Upper lobe of left lung (tissue), 6 donors: ENCODE measurements around the gene SCIMP. TPM values are rescaled to one million over a fixed set of nuclear protein-coding genes. Genes with fewer than 3 reads are reported as not detected.
"Not testable (repeated sequence)": the region's sequence is repeated elsewhere in the genome, so short reads cannot be mapped to it uniquely, and the experiment has no call there.

Source experiments
- ATAC-seq, 2 donors: fragments of 200-7000 bp; cut with Tn5 transposase; one replicate each; pipeline ENCODE4 v1.9.1; 2022; ENCODE audit warnings: mild to moderate bottlenecking in 2 of 2, moderate library complexity in 2 of 2; ENCODE audit not compliant: low FRiP score in 2 of 2
- DNase-seq, 2 donors: peaks; one replicate each; pipeline ENCODE4 v3.0.0-alpha.2; 2019 to 2020
- H3K27ac ChIP-seq, 4 donors: fragments of 200-600 bp; sonication (generic); one replicate each; pipeline ENCODE4 v1.5.1; 2016 to 2019
- H3K27me3 ChIP-seq, 4 donors: fragments of 200-600 bp; sonication (generic); one replicate each; pipeline ENCODE4 v1.5.1; 2017 to 2019
- H3K36me3 ChIP-seq, 4 donors: fragments of 200-600 bp; sonication (generic); one replicate each; pipeline ENCODE4 v1.5.1; 2016 to 2019
- H3K4me1 ChIP-seq, 4 donors: fragments of 200-600 bp; sonication (generic); one replicate each; pipeline ENCODE4 v1.5.1; 2018 to 2019
- H3K4me3 ChIP-seq, 4 donors: fragments of 200-600 bp; sonication (generic); one replicate each; pipeline ENCODE4 v1.5.1; 2017 to 2019; ENCODE audit warnings: mild to moderate bottlenecking in 2 of 4, moderate library complexity in 1 of 4
- H3K9me3 ChIP-seq, 4 donors: fragments of 200-600 bp; sonication (generic); one replicate each; pipeline ENCODE4 v1.5.1; 2018 to 2019
- CTCF ChIP-seq, 6 experiments: fragments of 450-650 bp in 4 of 6; fragments of 200-600 bp in 2 of 6; sonication (generic) in 2 of 6; IDR thresholded peaks; one replicate each; pipeline ENCODE4 v1.5.1; 2016 to 2019; ENCODE audit warnings: antibody characterized with exemption in 6 of 6
- EP300 ChIP-seq, 4 donors: sonication (generic); formaldehyde crosslinking; IDR thresholded peaks; one replicate each; pipeline ENCODE4 v1.5.1; 2017; ENCODE audit warnings: antibody characterized with exemption in 4 of 4, control low read depth in 2 of 4
- POLR2A ChIP-seq, 4 donors: fragments of 450-650 bp; IDR thresholded peaks; one replicate each; pipeline ENCODE4 v1.5.1; 2016 to 2017; ENCODE audit warnings: antibody characterized with exemption in 4 of 4, mild to moderate bottlenecking in 2 of 4
- POLR2AphosphoS5 ChIP-seq, 2 donors: sonication (generic); formaldehyde crosslinking; IDR thresholded peaks; one replicate each; pipeline ENCODE4 v1.5.1; 2017; ENCODE audit warnings: antibody characterized with exemption in 2 of 2
- WGBS, 2 donors: methylation state at CpG; one replicate each; pipeline ENCODE4 v1.1.5; 2017 to 2018; 5-methylcytosine and 5-hydroxymethylcytosine counted together
- total RNA-seq, 6 donors: library from RNA; depleted of rRNA in 4 of 6; stranded (reverse); fragments of >200 nt in 4 of 6; gene quantifications; one replicate each; pipeline versions ENCODE4 v1.1.0 to v1.2.1, GENCODE V29; 2016 to 2021
- donor health status: DM: no; HTN: no; CAD: no; lungs with moderate emphysema.
- donor health status: DM: no; HTN: yes; CAD: no; lungs with severe emphysema.

SCIMP gene
- total RNA-seq, 6 donors from 2014 or later = 6.3 to 30.6 (median 10.7) TPM

- peaks cover 83 to 100% (median 98%) of the 10 kb centered on the region in 4 donors for H3K9me3 ChIP-seq
- H3K4me1 ChIP-seq = no peaks in the 10 kb centered on the region
- H3K27me3 ChIP-seq = no peaks in the 10 kb centered on the region
- peaks cover 0 to 16% (median 4%) of the 10 kb centered on the region in 4 donors for H3K36me3 ChIP-seq
- DNase-seq (no peak), ATAC-seq (no peak)
- no peak overlapping the region for H3K4me3 ChIP-seq
- no peak for TF ChIP-seq EP300 (IDR thresholded peaks at IDR 0.05)
- no peak for TF ChIP-seq POLR2A (IDR thresholded peaks at IDR 0.05)
- TF ChIP-seq POLR2AphosphoS5 (IDR thresholded peaks at IDR 0.05) = no peak
- no peak for TF ChIP-seq CTCF (IDR thresholded peaks at IDR 0.05)
- 94 to 99% methylated on average over 6 of the region's 6 CpGs for WGBS, 2 donors
- no peak overlapping the region for H3K27ac ChIP-seq
Observed at GRCh38 chr17:5182597-5183409, 51.9 kb downstream of the SCIMP start.

- DNase-seq = no peak
- Histone ChIP-seq H3K4me3 (no peak overlapping the region), H3K27ac (no peak overlapping the region), H3K36me3 (peaks cover 0 to 6% (median 2%) of the 10 kb centered on the region in 4 donors), H3K27me3 (no peaks in the 10 kb centered on the region), H3K4me1 (no peaks in the 10 kb centered on the region), H3K9me3 (peaks cover 91 to 100% (median 98%) of the 10 kb centered on the region in 4 donors)
- 94 to 98% methylated on average over 10 of the region's 10 CpGs for WGBS, 2 donors
- TF ChIP-seq CTCF (IDR thresholded peaks at IDR 0.05) (no peak), POLR2A (IDR thresholded peaks at IDR 0.05) (no peak), EP300 (IDR thresholded peaks at IDR 0.05) (no peak), POLR2AphosphoS5 (IDR thresholded peaks at IDR 0.05) (no peak)
- no peak for ATAC-seq
Observed at GRCh38 chr17:5181509-5182305, 53.0 kb downstream of the SCIMP start.

GRCh38 chr17:5179003-5179402 is 55.7 kb downstream of the SCIMP start:
- Histone ChIP-seq H3K27ac (no peak overlapping the region), H3K36me3 (peaks cover 0 to 14% (median 6%) of the 10 kb centered on the region in 4 donors), H3K4me1 (no peaks in the 10 kb centered on the region), H3K27me3 (no peaks in the 10 kb centered on the region), H3K9me3 (peaks cover 69 to 92% (median 87%) of the 10 kb centered on the region in 4 donors), H3K4me3 (no peak overlapping the region)
- WGBS, 2 donors = 96 to 97% methylated on average over 8 to 12 of the region's 12 CpGs
- DNase-seq (peak in 1 of 2 donors; percentile 30), ATAC-seq (no peak)
- no peak for TF ChIP-seq POLR2AphosphoS5 (IDR thresholded peaks at IDR 0.05)
- TF ChIP-seq CTCF (IDR thresholded peaks at IDR 0.05) = no peak
- TF ChIP-seq POLR2A (IDR thresholded peaks at IDR 0.05) = no peak
- no peak for TF ChIP-seq EP300 (IDR thresholded peaks at IDR 0.05)

GRCh38 chr17:5175027-5175426 is 59.6 kb downstream of the SCIMP start:
- not testable (repeated sequence) for DNase-seq, H3K4me3 ChIP-seq, H3K27ac ChIP-seq, H3K4me1 ChIP-seq, H3K27me3 ChIP-seq, ATAC-seq
- Histone ChIP-seq H3K36me3 (peaks cover 0 to 11% (median 4%) of the 10 kb centered on the region in 4 donors), H3K9me3 (peaks cover 30 to 62% (median 51%) of the 10 kb centered on the region in 4 donors)
- WGBS, 2 donors = 86 to 94% methylated on average over 1 to 7 of the region's 7 CpGs

GRCh38 chr17:5165791-5166564 is 68.7 kb downstream of the SCIMP start:
- DNase-seq, ATAC-seq, H3K27ac ChIP-seq, H3K4me1 ChIP-seq, H3K36me3 ChIP-seq, H3K4me3 ChIP-seq, H3K9me3 ChIP-seq, H3K27me3 ChIP-seq: not testable (repeated sequence)
- 56% methylated on average over 6 of the region's 7 CpGs for WGBS, 2 donors
